ENCODE measurements around the gene EFNB2. TPM values are rescaled to one million over a fixed set of nuclear protein-coding genes. Genes with fewer than 3 reads are reported as not detected.

EFNB2 gene
- total and polyA plus RNA-seq, 7 experiments from 2014 or later, result 0.07 to 0.22 (median 0.11) TPM; not detected in 2

DNA sequence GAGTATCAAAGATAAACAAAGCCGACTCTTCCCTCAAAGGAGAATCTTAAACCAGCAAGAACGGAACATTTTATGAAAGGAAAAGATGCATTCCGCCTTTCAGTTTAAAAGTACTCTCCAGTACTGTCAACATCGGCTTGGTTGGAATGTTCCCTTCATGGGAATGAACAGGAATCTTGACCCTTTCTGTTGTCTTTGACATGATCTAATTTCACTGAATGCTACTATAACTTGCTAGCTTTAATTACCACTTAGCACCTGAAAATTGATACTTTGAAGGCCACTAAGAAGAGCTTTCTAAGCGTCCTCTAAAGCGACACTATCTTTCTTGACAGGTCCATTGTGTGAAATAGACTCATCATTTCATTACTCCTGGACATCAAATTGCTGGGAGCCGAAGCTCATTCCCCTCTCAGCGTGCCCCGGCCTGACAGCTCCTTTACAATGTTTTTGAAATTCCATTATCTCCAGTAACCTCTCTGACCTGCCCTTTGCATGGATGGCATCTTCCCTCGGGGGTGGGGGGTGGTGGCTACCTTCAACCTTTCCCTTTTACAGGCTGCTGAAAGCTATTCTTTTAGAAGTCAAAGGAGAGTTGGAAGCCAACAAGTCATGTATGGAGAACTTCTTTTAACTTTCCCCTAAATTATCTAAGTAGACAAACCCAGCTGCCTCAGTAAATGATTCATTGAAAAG, 67.9 kb downstream of the EFNB2 start:
- intact Hi-C loops (cut with micrococcal nuclease), result no loop called here
- H3K27me3 Mint-ChIP-seq, result peaks cover 0 to 10% (median 0%) of the 10 kb centered on the region in 5 donors

DNA sequence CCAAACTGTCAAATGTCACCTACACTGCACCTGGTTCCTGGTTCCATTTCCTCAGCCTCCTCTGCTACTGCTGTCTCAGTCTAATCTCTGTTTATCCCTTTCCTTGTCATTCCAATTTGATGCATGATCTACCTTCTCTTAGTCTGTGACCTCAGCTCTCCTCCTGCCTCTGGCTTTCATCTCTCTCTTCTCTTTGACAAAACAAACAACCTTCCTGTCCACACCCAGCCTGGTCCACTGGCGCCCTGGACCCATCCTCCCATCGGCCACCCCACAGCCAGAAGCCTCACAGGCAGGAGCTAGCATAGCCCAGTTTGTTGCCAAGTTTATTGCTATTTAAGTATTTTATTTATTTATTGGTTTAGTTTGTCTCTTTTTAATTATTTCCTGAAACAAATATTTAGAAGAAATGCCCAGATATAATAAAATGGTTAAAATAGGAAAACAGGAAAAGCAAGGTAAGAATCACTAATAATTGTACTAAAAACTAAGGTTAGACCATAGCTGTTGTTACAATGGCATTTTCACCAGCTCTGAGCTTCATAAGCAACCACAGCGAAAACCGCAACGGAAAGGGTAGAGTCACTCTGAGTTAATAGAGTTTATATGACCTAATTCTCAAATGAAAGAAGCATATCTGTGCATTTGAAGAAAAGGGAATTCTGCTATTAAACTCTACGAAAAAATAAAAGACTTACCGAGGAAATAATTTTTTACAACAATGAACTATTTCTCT, 68.6 kb downstream of the EFNB2 start:
- DNase-seq (no peak), ATAC-seq (no peak)
- POLR2A ChIA-PET, result no interaction called here
- CTCF ChIA-PET, result no interaction called here
- Histone ChIP-seq H3K27ac (ENCODE audit: low read depth, low read length) (no peak overlapping the region), H3K4me3 (ENCODE audit: low read length) (no peak overlapping the region), H3K36me3 (ENCODE audit: control insufficient read depth in 2 of 3, insufficient read depth in 3 of 3, low read length in 3 of 3) (no peaks in the 10 kb centered on the region), H3K27me3 (ENCODE audit: control insufficient read depth in 2 of 2, insufficient read depth in 2 of 2, low read length in 2 of 2) (no peaks in the 10 kb centered on the region), H3K9me3 (ENCODE audit: control insufficient read depth in 2 of 3, low read length in 3 of 3) (no peaks in the 10 kb centered on the region), H3K4me1 (ENCODE audit: control insufficient read depth in 2 of 2, insufficient read depth in 2 of 2, low read length in 2 of 2) (no peaks in the 10 kb centered on the region)
- Mint-ChIP-seq H3K9me3 (peaks cover 0 to 2% (median 0%) of the 10 kb centered on the region in 11 donors), H3K27me3 (peaks cover 0 to 10% (median 0%) of the 10 kb centered on the region in 5 donors), H3K36me3 (no peaks in the 10 kb centered on the region), H3K4me1 (no peaks in the 10 kb centered on the region), H3K27ac (no peak overlapping the region), H3K4me3 (no peak overlapping the region)
- intact Hi-C loops (cut with micrococcal nuclease), result no loop called here

More for the DNA sequence above, 67.9 kb downstream of the EFNB2 start:
- Histone ChIP-seq H3K4me1 (ENCODE audit: control insufficient read depth in 2 of 2, insufficient read depth in 2 of 2, low read length in 2 of 2) (no peaks in the 10 kb centered on the region), H3K9me3 (ENCODE audit: control insufficient read depth in 2 of 3, low read length in 3 of 3) (no peaks in the 10 kb centered on the region), H3K36me3 (ENCODE audit: control insufficient read depth in 2 of 3, insufficient read depth in 3 of 3, low read length in 3 of 3) (no peaks in the 10 kb centered on the region), H3K27me3 (ENCODE audit: control insufficient read depth in 2 of 2, insufficient read depth in 2 of 2, low read length in 2 of 2) (no peaks in the 10 kb centered on the region), H3K4me3 (ENCODE audit: low read length) (no peak overlapping the region), H3K27ac (ENCODE audit: low read depth, low read length) (no peak overlapping the region)
- Mint-ChIP-seq H3K9me3 (peaks cover 0 to 2% (median 0%) of the 10 kb centered on the region in 11 donors), H3K36me3 (no peaks in the 10 kb centered on the region), H3K4me3 (no peak overlapping the region), H3K4me1 (no peaks in the 10 kb centered on the region), H3K27ac (no peak overlapping the region)
- ATAC-seq (no peak), DNase-seq (no peak)
- CTCF ChIA-PET, result no interaction called here
- POLR2A ChIA-PET, result no interaction called here

GRCh38 chr13:106464076-106464475, 71.4 kb downstream of the EFNB2 start:
- Histone ChIP-seq H3K36me3 (ENCODE audit: control insufficient read depth in 2 of 3, insufficient read depth in 3 of 3, low read length in 3 of 3) (no peaks in the 10 kb centered on the region), H3K4me1 (ENCODE audit: control insufficient read depth in 2 of 2, insufficient read depth in 2 of 2, low read length in 2 of 2) (no peaks in the 10 kb centered on the region), H3K27ac (ENCODE audit: low read depth, low read length) (no peak overlapping the region), H3K27me3 (ENCODE audit: control insufficient read depth in 2 of 2, insufficient read depth in 2 of 2, low read length in 2 of 2) (no peaks in the 10 kb centered on the region), H3K9me3 (ENCODE audit: control insufficient read depth in 2 of 3, low read length in 3 of 3) (no peaks in the 10 kb centered on the region), H3K4me3 (ENCODE audit: low read length) (no peak overlapping the region)
- Mint-ChIP-seq H3K4me1 (no peaks in the 10 kb centered on the region), H3K36me3 (no peaks in the 10 kb centered on the region), H3K9me3 (peaks cover 0 to 2% (median 0%) of the 10 kb centered on the region in 11 donors), H3K27me3 (peaks cover 0 to 30% (median 0%) of the 10 kb centered on the region in 5 donors), H3K27ac (no peak overlapping the region), H3K4me3 (no peak overlapping the region)
- ChIA-PET POLR2A (no interaction called here), CTCF (no interaction called here)
- no peak for DNase-seq
- intact Hi-C loops (cut with micrococcal nuclease), result no loop called here
- no peak for ATAC-seq

DNA sequence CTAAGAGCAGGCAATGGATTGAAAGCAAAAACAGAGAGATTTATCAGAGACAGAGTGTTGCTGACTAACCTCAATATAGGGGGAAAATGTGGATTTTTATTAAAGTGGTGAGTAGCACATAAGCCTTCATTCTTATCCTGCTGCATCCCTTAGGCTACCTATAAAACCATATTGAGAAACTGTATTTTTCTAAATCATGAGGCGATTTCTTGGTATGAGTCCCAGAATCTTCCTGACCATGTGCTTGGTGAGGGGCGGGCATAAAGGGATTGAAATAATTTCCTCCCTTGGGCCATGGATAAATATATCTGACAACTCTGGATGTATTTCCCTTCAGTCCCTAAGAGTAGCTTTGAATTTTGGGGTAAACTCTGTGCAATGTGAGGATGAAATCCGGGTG, 72.8 kb downstream of the EFNB2 start:
- peaks cover 0 to 2% (median 0%) of the 10 kb centered on the region in 11 donors for H3K9me3 Mint-ChIP-seq
- DNase-seq (no peak), ATAC-seq (no peak)
- peaks cover 0 to 33% (median 10%) of the 10 kb centered on the region in 5 donors for H3K27me3 Mint-ChIP-seq
- CTCF ChIA-PET, result interaction anchor here (0.6 kb wide), 1 partner anchor 20 kb away, joined by 3 read pairs; no protein-coding TSS in a partner anchor
- Histone ChIP-seq H3K9me3 (ENCODE audit: control insufficient read depth in 2 of 3, low read length in 3 of 3) (no peaks in the 10 kb centered on the region), H3K36me3 (ENCODE audit: control insufficient read depth in 2 of 3, insufficient read depth in 3 of 3, low read length in 3 of 3) (no peaks in the 10 kb centered on the region), H3K27me3 (ENCODE audit: control insufficient read depth in 2 of 2, insufficient read depth in 2 of 2, low read length in 2 of 2) (no peaks in the 10 kb centered on the region), H3K4me1 (ENCODE audit: control insufficient read depth in 2 of 2, insufficient read depth in 2 of 2, low read length in 2 of 2) (no peaks in the 10 kb centered on the region), H3K27ac (ENCODE audit: low read depth, low read length) (no peak overlapping the region), H3K4me3 (ENCODE audit: low read length) (no peak overlapping the region)
- no peaks in the 10 kb centered on the region for H3K36me3 Mint-ChIP-seq
- POLR2A ChIA-PET, result no interaction called here
- H3K27ac Mint-ChIP-seq, result no peak overlapping the region
- intact Hi-C loops (cut with micrococcal nuclease), result no loop called here
- H3K4me1 Mint-ChIP-seq, result no peaks in the 10 kb centered on the region
- no peak overlapping the region for H3K4me3 Mint-ChIP-seq

DNA sequence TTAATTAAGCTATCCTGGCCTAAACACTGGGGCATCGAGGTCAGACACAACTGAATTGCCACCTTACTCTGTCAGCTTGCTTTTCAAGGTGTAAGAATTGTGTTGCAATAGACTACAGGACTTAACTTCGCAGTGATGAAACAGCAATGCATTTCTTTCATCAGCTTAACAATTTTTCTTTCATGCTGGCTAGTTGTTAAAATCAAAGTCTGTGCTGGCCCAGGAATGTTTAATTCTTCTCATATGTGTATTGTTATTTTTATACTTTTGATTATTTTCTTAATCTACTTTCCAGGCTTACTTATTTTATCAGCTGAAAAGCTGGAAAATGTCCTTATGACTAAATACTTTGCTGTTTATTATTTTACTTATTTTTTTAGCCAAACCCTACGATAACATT, 79.7 kb downstream of the EFNB2 start:
- ATAC-seq, result no peak
- H3K36me3 Mint-ChIP-seq, result no peaks in the 10 kb centered on the region
- H3K4me1 Mint-ChIP-seq, result no peaks in the 10 kb centered on the region
- Histone ChIP-seq H3K27me3 (ENCODE audit: control insufficient read depth in 2 of 2, insufficient read depth in 2 of 2, low read length in 2 of 2) (no peaks in the 10 kb centered on the region), H3K4me3 (ENCODE audit: low read length) (no peak overlapping the region), H3K9me3 (ENCODE audit: control insufficient read depth in 2 of 3, low read length in 3 of 3) (no peaks in the 10 kb centered on the region), H3K27ac (ENCODE audit: low read depth, low read length) (no peak overlapping the region), H3K4me1 (ENCODE audit: control insufficient read depth in 2 of 2, insufficient read depth in 2 of 2, low read length in 2 of 2) (no peaks in the 10 kb centered on the region), H3K36me3 (ENCODE audit: control insufficient read depth in 2 of 3, insufficient read depth in 3 of 3, low read length in 3 of 3) (no peaks in the 10 kb centered on the region)
- intact Hi-C loops (cut with micrococcal nuclease), result no loop called here
- CTCF ChIA-PET, result no interaction called here
- no peaks in the 10 kb centered on the region for H3K9me3 Mint-ChIP-seq
- H3K27me3 Mint-ChIP-seq, result peaks cover 0 to 45% (median 18%) of the 10 kb centered on the region in 5 donors
- H3K27ac Mint-ChIP-seq, result no peak overlapping the region
- H3K4me3 Mint-ChIP-seq, result no peak overlapping the region
- no peak for DNase-seq
- POLR2A ChIA-PET, result no interaction called here

- Mint-ChIP-seq H3K27me3 (peaks cover 0 to 39% (median 18%) of the 10 kb centered on the region in 5 donors), H3K4me3 (no peak overlapping the region), H3K27ac (no peak overlapping the region), H3K9me3 (no peaks in the 10 kb centered on the region), H3K36me3 (no peaks in the 10 kb centered on the region), H3K4me1 (no peaks in the 10 kb centered on the region)
- Histone ChIP-seq H3K4me1 (ENCODE audit: control insufficient read depth in 2 of 2, insufficient read depth in 2 of 2, low read length in 2 of 2) (no peaks in the 10 kb centered on the region), H3K36me3 (ENCODE audit: control insufficient read depth in 2 of 3, insufficient read depth in 3 of 3, low read length in 3 of 3) (no peaks in the 10 kb centered on the region), H3K9me3 (ENCODE audit: control insufficient read depth in 2 of 3, low read length in 3 of 3) (no peaks in the 10 kb centered on the region), H3K27ac (ENCODE audit: low read depth, low read length) (no peak overlapping the region), H3K27me3 (ENCODE audit: control insufficient read depth in 2 of 2, insufficient read depth in 2 of 2, low read length in 2 of 2) (no peaks in the 10 kb centered on the region), H3K4me3 (ENCODE audit: low read length) (no peak overlapping the region)
- DNase-seq (no peak), ATAC-seq (no peak)
- CTCF ChIA-PET, result no interaction called here
- intact Hi-C loops (cut with micrococcal nuclease), result no loop called here
- POLR2A ChIA-PET, result no interaction called here
Observed at GRCh38 chr13:106455190-106455589, 80.3 kb downstream of the EFNB2 start.

DNA sequence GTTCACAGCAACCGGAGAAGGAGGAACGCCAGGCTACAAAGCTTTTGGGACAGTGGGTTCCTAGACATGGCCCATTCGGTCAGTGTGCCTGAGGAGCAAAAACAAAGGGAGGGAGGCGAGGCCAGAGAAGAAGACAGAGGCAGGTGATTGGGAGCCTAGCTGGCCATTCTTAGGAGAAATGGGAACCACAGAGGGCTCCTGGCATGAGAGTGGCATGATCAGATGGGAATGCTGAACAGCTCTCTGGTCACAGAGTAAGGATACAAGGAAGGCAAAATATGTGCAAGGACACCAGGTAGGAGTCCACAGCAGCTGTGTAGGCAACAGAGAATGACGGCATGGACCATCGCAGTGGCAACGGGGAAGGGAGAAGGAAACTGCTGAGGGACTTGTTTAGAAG, 82.4 kb downstream of the EFNB2 start:
- Histone ChIP-seq H3K4me1 (ENCODE audit: control insufficient read depth in 2 of 2, insufficient read depth in 2 of 2, low read length in 2 of 2) (no peaks in the 10 kb centered on the region), H3K36me3 (ENCODE audit: control insufficient read depth in 2 of 3, insufficient read depth in 3 of 3, low read length in 3 of 3) (no peaks in the 10 kb centered on the region), H3K27me3 (ENCODE audit: control insufficient read depth in 2 of 2, insufficient read depth in 2 of 2, low read length in 2 of 2) (no peaks in the 10 kb centered on the region), H3K27ac (ENCODE audit: low read depth, low read length) (no peak overlapping the region), H3K9me3 (ENCODE audit: control insufficient read depth in 2 of 3, low read length in 3 of 3) (no peaks in the 10 kb centered on the region), H3K4me3 (ENCODE audit: low read length) (no peak overlapping the region)
- DNase-seq (no peak), ATAC-seq (no peak)
- H3K9me3 Mint-ChIP-seq, result no peaks in the 10 kb centered on the region
- intact Hi-C loops (cut with micrococcal nuclease), result no loop called here
- CTCF ChIA-PET, result no interaction called here
- POLR2A ChIA-PET, result no interaction called here
- H3K27ac Mint-ChIP-seq, result no peak overlapping the region
- H3K36me3 Mint-ChIP-seq, result no peaks in the 10 kb centered on the region
- H3K4me3 Mint-ChIP-seq, result no peak overlapping the region
- no peaks in the 10 kb centered on the region for H3K4me1 Mint-ChIP-seq
- peaks cover 0 to 27% (median 10%) of the 10 kb centered on the region in 5 donors for H3K27me3 Mint-ChIP-seq
